Fibroblast of the aortic adventitia (primary cell): Measurements from ENCODE around the gene TASL. TPM values are rescaled to one million over a fixed set of nuclear protein-coding genes. Genes with fewer than 3 reads are reported as not detected.

Experiments
- DNase-seq: peaks from one replicate; pipeline ENCODE4 v3.0.0-alpha.2; 2010; ENCODE audit warnings: low read depth
- H3K4me3 ChIP-seq: 2 replicates; pipeline ENCODE4 v1.5.1; 2011; ENCODE audit warnings: low read depth, mild to moderate bottlenecking, control low read depth, low read length, moderate library complexity
- CTCF ChIP-seq: IDR thresholded peaks from 2 replicates; pipeline ENCODE4 v1.5.1; 2011; ENCODE audit warnings: mild to moderate bottlenecking, low read length, control low read depth, inconsistent platforms; ENCODE audit not compliant: insufficient read depth
- total RNA-seq: library from RNA; depleted of rRNA; stranded (reverse); fragments of >200 nt; gene quantifications from 2 replicates; pipeline ENCODE4 v1.2.3, GENCODE V29; 2012; ENCODE audit warnings: low replicate concordance

TASL gene
- total RNA-seq, 1 donor = not detected

DNA sequence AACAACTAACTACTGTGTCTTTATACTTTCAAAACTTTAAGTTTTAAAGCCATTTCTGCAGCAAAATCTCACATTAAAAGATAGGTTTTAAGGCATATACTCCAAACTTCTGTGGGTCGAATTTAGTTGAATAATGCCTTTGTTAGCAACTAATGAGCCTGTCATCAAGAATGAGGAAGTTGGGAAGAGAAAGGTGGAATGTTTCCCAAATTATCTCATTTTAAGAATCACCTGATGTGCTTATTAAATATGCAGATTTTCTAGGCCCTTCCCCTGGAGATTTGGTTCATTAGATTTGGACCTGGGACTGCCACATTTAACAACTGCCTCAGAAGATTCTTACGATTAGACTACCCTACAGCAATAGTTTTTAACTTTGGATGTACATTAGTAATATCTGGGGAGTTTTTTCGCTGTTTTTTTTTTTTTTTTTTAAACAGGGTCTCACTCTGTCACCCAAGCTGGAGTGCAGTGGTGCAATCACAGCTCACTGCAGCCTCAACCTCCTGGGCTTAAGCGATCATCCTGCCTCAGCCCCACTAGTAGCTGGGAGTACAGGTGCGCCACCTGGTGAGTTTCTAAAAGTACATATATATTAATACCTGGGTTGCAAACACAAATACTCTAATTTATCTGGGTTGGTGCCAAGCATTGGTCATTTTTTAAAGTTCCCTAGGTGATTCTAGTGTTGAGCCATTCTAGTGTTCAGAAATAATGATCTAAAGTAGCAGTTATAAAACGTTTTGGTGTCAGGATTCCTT lies 16.1 kb upstream of the TASL start:
- TF ChIP-seq CTCF = no peak
- DNase-seq = no peak
- no peak overlapping the region for H3K4me3 ChIP-seq

DNA sequence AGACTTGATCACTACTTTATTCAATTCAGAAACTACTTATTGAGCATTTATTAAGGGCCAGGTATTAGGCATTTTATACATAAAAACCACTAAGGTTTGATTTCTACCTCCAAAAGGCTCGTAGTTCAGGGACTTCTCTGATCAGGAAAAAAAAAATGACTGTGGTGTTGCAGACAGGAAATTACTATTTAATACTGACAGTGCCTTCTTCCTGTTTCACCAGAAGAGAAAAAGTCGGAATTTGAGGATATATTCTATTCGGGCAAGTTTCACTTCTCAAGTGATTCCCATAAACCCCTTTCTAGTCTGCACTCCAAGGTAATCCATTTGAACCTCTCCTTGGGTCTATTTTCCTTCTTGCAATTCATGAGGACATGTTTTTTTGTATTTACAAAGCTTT lies 15.3 kb upstream of the TASL start:
- TF ChIP-seq CTCF = no peak
- no peak for DNase-seq
- no peak overlapping the region for H3K4me3 ChIP-seq

- no peak overlapping the region for H3K4me3 ChIP-seq
- DNase-seq = no peak
- no peak for TF ChIP-seq CTCF
These were observed 12.8 kb upstream of the TASL start for GRCh38 chrX:30590368-30590767.

DNA sequence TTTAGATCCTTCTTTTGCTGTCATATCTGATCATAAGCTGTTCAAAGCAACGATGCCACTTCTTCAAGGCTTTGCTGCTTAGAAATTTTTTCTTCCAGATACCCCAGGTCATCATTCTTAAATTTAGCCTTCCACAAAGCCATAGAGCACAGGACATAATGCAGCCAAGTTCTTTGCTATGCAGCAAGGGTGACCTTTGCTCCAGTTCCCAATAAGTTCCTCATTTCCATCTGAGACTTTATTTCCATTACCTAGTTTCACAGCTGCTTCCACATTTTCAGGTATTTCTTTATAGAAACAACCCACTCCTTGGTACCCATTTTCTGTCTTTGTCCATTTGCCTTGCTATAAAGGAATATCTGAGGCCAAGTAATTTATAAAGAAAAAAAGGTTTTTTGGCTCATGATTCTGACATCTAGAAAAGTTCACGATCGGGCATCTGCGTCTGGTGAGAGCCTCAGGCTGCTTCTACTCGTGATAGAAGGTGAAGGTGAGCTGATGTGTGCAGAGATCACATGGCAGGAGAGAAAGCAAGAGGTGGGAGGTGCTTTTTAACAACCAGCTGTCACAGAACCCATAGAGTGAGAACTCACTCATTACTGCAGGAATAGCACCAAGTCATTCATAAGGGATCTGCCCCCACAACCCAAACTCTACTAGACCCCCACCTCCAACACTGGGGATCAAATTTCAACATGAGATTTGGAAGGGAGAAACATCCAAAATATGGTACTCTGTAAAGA lies 11.8 kb upstream of the TASL start:
- TF ChIP-seq CTCF = no peak
- no peak overlapping the region for H3K4me3 ChIP-seq
- no peak for DNase-seq

GRCh38 chrX:30586516-30586915 lies 8.9 kb upstream of the TASL start:
- TF ChIP-seq CTCF = no peak
- DNase-seq = no peak
- H3K4me3 ChIP-seq = no peak overlapping the region

- H3K4me3 ChIP-seq = no peak overlapping the region
- DNase-seq = no peak
- TF ChIP-seq CTCF = no peak
These were observed 5.1 kb upstream of the TASL start for GRCh38 chrX:30582664-30583063.

GRCh38 chrX:30580641-30581040 lies 3.1 kb upstream of the TASL start:
- H3K4me3 ChIP-seq = no peak overlapping the region
- TF ChIP-seq CTCF = no peak
- no peak for DNase-seq
